HL-60/S4 treated with phorbol 12-myristate 13-acetate at 8.2 ng/mL for 4 days and 3 days (cell line): Measurements from ENCODE around the gene ALPK3.

Experiments used
- in situ Hi-C: fragments of 300-500 bp; cut with MboI; formaldehyde crosslinking; loops from 2 replicates; pipeline ENCODE4 v1.15.0; 2022; ENCODE audit warnings: low sequenced_read_pairs

ALPK3 gene

DNA sequence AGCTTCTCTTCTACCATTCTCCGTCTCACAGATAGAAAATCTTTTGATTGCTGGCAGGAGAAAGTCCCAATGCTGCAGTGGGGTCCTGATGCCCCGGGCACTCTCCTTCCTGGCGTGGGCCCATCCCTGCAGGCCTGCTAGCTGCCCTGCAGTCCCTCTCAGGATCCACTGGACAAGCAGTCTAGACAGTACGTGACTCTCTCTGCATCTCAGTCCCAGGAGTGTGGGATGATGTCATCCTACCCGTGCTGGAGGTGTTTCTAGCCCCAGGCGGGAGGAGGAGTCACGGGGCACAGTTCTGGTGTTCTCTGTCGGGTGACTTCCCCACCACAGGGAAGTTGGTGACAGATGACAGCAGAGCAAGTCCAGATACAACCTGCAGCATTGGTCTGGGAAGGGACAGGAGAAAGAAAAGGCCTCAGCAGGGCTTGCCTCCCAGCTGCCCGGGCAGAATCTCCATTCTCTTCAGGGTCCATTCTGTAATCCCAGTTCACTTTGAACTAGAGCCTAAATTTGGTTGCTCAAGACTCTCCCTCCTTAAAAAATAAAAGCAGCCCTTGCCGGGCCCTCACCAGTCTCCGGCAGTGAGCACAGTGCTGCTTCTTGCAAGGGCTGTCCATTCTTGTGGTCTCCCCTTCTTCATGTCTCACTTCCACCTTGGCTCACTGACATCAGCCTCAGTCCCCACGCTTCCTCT, 97.9 kb downstream of the ALPK3 start:
- in situ Hi-C loops = no loop called here

DNA sequence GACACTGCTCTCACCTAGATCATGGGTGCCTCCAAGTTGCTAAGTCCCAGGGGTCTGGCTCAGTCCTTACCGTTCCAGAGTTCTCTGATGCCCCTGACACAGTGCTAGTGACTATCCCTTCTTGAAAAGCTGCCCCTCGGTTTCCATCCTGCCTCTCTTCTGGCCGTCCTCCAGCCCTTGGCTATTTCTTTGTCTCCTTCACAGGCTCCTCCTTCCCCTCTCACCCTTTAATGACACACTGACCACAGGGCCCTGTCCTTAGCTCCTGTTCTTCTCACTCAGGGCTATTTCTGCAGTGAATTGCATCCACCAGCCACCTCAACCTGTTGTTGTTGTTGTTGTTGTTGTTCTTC, 98.4 kb downstream of the ALPK3 start:
- in situ Hi-C loops = no loop called here

DNA sequence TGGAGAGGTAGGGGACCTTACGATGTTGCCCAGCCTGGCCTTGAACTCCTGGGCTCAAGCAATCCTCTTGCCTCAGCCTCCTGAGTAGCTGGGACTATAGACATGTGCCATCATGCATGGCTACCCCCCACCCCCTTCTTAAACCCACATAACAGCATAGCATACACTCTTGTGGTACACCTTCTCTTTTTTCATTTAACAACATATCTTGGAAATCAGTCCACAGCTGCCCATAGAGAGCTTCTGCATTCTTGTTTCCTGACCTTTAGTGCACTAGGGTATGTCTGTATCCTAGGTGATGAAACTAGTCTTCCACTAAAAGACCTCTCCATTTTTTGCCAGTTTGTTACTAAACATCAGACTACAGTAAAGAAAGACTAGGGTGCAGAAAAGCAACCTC, 100.3 kb downstream of the ALPK3 start:
- in situ Hi-C loops = no loop called here

DNA sequence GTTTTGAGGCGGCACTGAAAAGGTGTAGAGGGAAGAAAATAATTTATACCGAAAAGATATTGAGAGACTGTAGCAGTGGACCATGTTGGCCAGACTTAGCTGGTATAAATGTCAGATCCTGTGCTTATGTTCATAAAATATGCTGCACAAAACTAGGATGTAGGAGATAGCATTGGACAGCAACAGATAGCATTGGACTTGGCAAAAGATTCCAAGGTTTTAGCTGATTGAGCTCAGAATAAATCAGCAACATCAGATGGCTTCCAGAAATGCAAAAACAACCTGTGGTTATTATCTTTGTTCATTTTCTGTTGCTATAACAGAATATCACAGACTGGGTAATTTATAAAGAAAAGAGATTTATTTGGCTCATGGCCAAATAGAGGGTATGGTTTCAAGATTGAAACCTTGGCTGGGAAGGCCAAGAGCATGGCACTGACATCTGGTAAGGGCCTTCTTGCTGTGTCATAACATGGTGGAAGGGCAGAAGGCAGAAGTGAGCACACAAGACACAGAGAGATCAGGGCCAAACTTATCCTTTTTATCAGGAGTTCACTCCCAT, 102.0 kb downstream of the ALPK3 start:
- in situ Hi-C loops = no loop called here

DNA sequence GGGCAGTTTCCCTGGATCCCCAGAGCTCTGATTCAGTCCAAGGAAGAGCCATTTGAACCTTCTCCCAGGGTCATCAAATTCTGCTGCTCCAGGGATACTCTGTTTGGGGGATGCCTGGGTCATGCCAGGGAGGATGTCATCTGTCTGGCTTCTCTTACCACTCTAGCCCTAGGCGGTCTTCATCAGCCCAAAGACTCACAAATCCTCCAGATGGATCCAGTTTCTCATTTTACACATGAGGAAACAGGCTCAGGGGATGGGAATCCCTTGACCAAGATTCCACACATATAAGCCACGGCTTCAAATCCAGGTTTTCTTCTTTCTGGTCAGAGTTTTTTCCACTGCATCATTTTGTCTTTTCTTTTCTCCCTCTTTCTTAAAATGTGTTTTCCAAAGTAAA, 104.0 kb downstream of the ALPK3 start:
- in situ Hi-C loops = no loop called here

DNA sequence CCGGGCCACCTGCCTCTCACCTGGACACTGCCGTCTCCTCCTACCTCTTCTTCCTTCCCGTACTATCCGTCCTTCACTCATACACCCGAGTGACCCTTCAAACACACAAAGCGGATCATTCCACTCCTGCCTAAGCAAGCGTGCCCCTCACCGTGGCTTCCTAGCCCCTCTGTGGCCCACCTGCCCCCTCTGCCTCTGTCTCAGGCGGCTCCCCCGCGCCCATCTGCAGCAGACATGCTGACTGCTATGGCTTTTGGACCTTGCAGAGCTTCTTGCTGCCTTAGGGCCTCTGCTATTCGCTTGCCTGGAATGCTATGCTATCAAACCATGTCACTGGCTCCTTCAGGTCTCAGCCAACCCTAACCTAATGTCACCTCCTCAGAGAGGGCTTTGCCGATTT, 105.4 kb downstream of the ALPK3 start:
- in situ Hi-C loops = no loop called here
